ENCODE results near the gene TMEM72.
A peak's percentile ranks its signal among the peaks of the same experiment; 100 is the strongest.

The TMEM72 gene

GRCh38 chr10:44935201-44935965, 24.2 kb downstream of the TMEM72 start:
- no peak for DNase-seq

- no peak for DNase-seq
Measured at GRCh38 chr10:44935966-44936295, 24.8 kb downstream of the TMEM72 start.

- no peak for DNase-seq
Measured at GRCh38 chr10:44936314-44936975, 25.3 kb downstream of the TMEM72 start.

- no peak for DNase-seq
Measured at GRCh38 chr10:44937196-44938005, 26.3 kb downstream of the TMEM72 start.

GRCh38 chr10:44938956-44939355, 27.8 kb downstream of the TMEM72 start:
- DNase-seq = no peak

- DNase-seq = no peak
Measured at GRCh38 chr10:44939691-44940401, 28.7 kb downstream of the TMEM72 start.

- DNase-seq = no peak
Measured at GRCh38 chr10:44944354-44944753, 33.2 kb downstream of the TMEM72 start.

GRCh38 chr10:44946205-44946604, 35.1 kb downstream of the TMEM72 start:
- DNase-seq = no peak

GRCh38 chr10:44947371-44948152, 36.4 kb downstream of the TMEM72 start:
- peak in 1 of 2 donors; percentile 53 for DNase-seq

- no peak for DNase-seq
Measured at GRCh38 chr10:44948642-44949041, 37.5 kb downstream of the TMEM72 start.

GRCh38 chr10:44949127-44949802, 38.1 kb downstream of the TMEM72 start:
- no peak for DNase-seq

GRCh38 chr10:44949915-44950314, 38.8 kb downstream of the TMEM72 start:
- DNase-seq = no peak

GRCh38 chr10:44950326-44951225, 39.4 kb downstream of the TMEM72 start:
- DNase-seq = no peak

GRCh38 chr10:44951576-44952226, 40.6 kb downstream of the TMEM72 start:
- DNase-seq = no peak

GRCh38 chr10:44952779-44953231, 41.7 kb downstream of the TMEM72 start:
- DNase-seq = no peak

GRCh38 chr10:44954042-44954441, 42.9 kb downstream of the TMEM72 start:
- DNase-seq = no peak

GRCh38 chr10:44954962-44955361, 43.8 kb downstream of the TMEM72 start:
- DNase-seq = no peak

GRCh38 chr10:44955413-44956070, 44.4 kb downstream of the TMEM72 start:
- DNase-seq = no peak

- DNase-seq = no peak
Measured at GRCh38 chr10:44956226-44956625, 45.1 kb downstream of the TMEM72 start.

All from CD4-positive, alpha-beta T cell treated with Interleukin-4 for 1 hour (primary cell).